Ishikawa (cell line): Measurements from ENCODE around the gene AGA.

Experiments used
- CEBPB ChIP-seq: IDR thresholded peaks from 2 replicates; pipeline ENCODE4 v1.6.1; 2012
- CREB1 ChIP-seq: IDR thresholded peaks from 2 replicates; pipeline ENCODE4 v1.6.1; 2012; ENCODE audit warnings: low read depth
- EGR1 ChIP-seq: IDR thresholded peaks from 2 replicates; pipeline ENCODE4 v1.6.1; 2012
- EP300 ChIP-seq: IDR thresholded peaks from 2 replicates; pipeline ENCODE4 v1.6.1; 2012; ENCODE audit warnings: borderline replicate concordance
- MAX ChIP-seq: IDR thresholded peaks from 2 replicates; pipeline ENCODE4 v1.6.1; 2012
- NFIC ChIP-seq: IDR thresholded peaks from 2 replicates; pipeline ENCODE4 v1.6.1; 2012
- TAF1 ChIP-seq: IDR thresholded peaks from 2 replicates; pipeline ENCODE4 v1.6.1; 2012; ENCODE audit warnings: low read depth, mild to moderate bottlenecking
- TEAD4 ChIP-seq: IDR thresholded peaks from 2 replicates; pipeline ENCODE4 v1.6.1; 2012
- YY1 ChIP-seq: IDR thresholded peaks from 2 replicates; pipeline ENCODE4 v1.6.1; 2012; ENCODE audit warnings: low read depth
- TF ChIP-seq, protein P1 (sequence below): IDR thresholded peaks from 2 replicates; pipeline ENCODE4 v1.6.1; 2012; ENCODE audit warnings: low read depth, mild to moderate bottlenecking

DNA sequence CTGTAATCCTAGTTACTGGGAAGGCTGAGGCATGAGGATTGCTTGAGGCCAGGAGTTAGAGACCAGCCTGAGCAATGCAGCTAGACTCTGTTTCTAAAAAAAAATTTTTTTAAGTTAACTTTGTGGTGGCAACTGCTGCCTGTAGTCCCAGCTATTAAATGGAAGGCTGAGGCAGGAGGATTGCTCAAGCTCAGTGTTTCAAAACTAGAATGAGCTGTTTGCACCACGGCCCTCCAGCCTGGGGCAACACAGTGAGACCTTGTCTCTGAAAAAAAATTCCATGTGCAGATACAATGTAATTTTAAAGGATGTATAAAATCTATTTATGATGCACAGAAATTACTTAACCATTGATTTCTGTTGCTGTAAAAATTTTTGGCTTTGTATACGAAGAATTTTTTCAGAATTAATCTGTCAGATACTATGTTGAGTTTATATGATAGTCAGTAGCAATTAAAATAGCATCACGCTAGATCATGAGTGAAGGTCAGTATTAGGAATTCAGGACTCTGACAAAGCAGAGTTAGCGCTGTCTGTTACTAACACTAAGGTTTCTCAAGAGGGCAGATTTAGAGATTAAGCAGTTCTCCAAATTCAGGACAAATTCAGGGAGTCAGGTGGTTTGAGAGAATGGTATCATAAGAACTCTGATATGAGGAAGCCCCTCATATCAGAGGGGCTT, 8.3 kb upstream of the AGA start:
- TF ChIP-seq YY1 (no peak), TAF1 (no peak), CREB1 (no peak), CEBPB (no peak), NFIC (no peak), MAX (no peak), TEAD4 (no peak), EP300 (no peak), EGR1 (no peak)
- TF ChIP-seq, protein P1, sequence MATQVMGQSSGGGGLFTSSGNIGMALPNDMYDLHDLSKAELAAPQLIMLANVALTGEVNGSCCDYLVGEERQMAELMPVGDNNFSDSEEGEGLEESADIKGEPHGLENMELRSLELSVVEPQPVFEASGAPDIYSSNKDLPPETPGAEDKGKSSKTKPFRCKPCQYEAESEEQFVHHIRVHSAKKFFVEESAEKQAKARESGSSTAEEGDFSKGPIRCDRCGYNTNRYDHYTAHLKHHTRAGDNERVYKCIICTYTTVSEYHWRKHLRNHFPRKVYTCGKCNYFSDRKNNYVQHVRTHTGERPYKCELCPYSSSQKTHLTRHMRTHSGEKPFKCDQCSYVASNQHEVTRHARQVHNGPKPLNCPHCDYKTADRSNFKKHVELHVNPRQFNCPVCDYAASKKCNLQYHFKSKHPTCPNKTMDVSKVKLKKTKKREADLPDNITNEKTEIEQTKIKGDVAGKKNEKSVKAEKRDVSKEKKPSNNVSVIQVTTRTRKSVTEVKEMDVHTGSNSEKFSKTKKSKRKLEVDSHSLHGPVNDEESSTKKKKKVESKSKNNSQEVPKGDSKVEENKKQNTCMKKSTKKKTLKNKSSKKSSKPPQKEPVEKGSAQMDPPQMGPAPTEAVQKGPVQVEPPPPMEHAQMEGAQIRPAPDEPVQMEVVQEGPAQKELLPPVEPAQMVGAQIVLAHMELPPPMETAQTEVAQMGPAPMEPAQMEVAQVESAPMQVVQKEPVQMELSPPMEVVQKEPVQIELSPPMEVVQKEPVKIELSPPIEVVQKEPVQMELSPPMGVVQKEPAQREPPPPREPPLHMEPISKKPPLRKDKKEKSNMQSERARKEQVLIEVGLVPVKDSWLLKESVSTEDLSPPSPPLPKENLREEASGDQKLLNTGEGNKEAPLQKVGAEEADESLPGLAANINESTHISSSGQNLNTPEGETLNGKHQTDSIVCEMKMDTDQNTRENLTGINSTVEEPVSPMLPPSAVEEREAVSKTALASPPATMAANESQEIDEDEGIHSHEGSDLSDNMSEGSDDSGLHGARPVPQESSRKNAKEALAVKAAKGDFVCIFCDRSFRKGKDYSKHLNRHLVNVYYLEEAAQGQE, result no peak
